BLaER1 (cell line): Measurements from ENCODE around the gene NKAPD1.
"Not testable (repeated sequence)": the region's sequence is repeated elsewhere in the genome, so short reads cannot be mapped to it uniquely, and the experiment has no call there.

Experiments used
- H3K27ac ChIP-seq: shearing (Covaris generic); formaldehyde crosslinking; 2 replicates; pipeline ENCODE4 v1.8.1; 2022
- H3K27me3 ChIP-seq: shearing (Covaris generic); formaldehyde crosslinking; 2 replicates; pipeline ENCODE4 v1.8.1; 2022
- H3K36me3 ChIP-seq: shearing (Covaris generic); formaldehyde crosslinking; 2 replicates; pipeline ENCODE4 v1.8.1; 2022
- H3K4me1 ChIP-seq: shearing (Covaris generic); formaldehyde crosslinking; 2 replicates; pipeline ENCODE4 v1.8.1; 2022
- H3K4me2 ChIP-seq: shearing (Covaris generic); formaldehyde crosslinking; 2 replicates; pipeline ENCODE4 v1.8.1; 2022
- H3K4me3 ChIP-seq: shearing (Covaris generic); formaldehyde crosslinking; 2 replicates; pipeline ENCODE4 v1.8.1; 2022
- H3K9ac ChIP-seq: shearing (Covaris generic); formaldehyde crosslinking; 2 replicates; pipeline ENCODE4 v1.8.1; 2022
- H3K9me3 ChIP-seq: shearing (Covaris generic); formaldehyde crosslinking; 2 replicates; pipeline ENCODE4 v1.8.1; 2022
- H4K20me1 ChIP-seq: shearing (Covaris generic); formaldehyde crosslinking; 2 replicates; pipeline ENCODE4 v1.8.1; 2022
- Cebpa-rat ChIP-seq: shearing (Covaris generic); IDR thresholded peaks from 2 replicates; pipeline ENCODE4 v1.8.1; 2022

NKAPD1 gene

GRCh38 chr11:112073941-112074811 lies at the start of gene NKAPD1, which contains the start of gene PIH1D2:
TSS of gene NKAPD1 (plus strand) at chr11:112074299. CDS start at chr11:112075575, 1,276 bp downstream.
TSS of gene PIH1D2 (minus strand) at chr11:112074017. CDS start at chr11:112073174, 843 bp downstream.
- Histone ChIP-seq H3K9ac (peak within 1 kb of the TSS; percentile 97), H3K9me3 (no peaks in the 10 kb centered on the region), H3K4me3 (peak within 1 kb of the TSS; percentile 98)

GRCh38 chr11:112024773-112025678 lies 49.1 kb upstream of the NKAPD1 start, which contains the start of gene DLAT:
TSS of gene DLAT (plus strand) at chr11:112025408. CDS start at chr11:112025473, 65 bp downstream.
- Histone ChIP-seq H3K4me3 (peak within 1 kb of the TSS; percentile 95), H3K27ac (peak within 1 kb of the TSS; percentile 89), H3K9me3 (no peaks in the 10 kb centered on the region), H3K9ac (peak within 1 kb of the TSS; percentile 94), H4K20me1 (no peaks in the 10 kb centered on the region), H3K4me2 (peak within 1 kb of the TSS; percentile 90), H3K27me3 (no peaks in the 10 kb centered on the region), H3K36me3 (peaks cover 23% of the 10 kb centered on the region), H3K4me1 (peaks cover 13% of the 10 kb centered on the region)
- TF ChIP-seq Cebpa-rat: no peak

More at GRCh38 chr11:112073941-112074811, at the start of gene NKAPD1, which contains the start of gene PIH1D2:
- no peaks in the 10 kb centered on the region for H4K20me1 ChIP-seq
- H3K27ac ChIP-seq: peak within 1 kb of the TSS; percentile 97
- peaks cover 37% of the 10 kb centered on the region for H3K36me3 ChIP-seq
- H3K27me3 ChIP-seq: no peaks in the 10 kb centered on the region
- peak within 1 kb of the TSS; percentile 80 for H3K4me2 ChIP-seq
- peaks cover 28% of the 10 kb centered on the region for H3K4me1 ChIP-seq
- TF ChIP-seq Cebpa-rat: no peak

- peaks cover 13% of the 10 kb centered on the region for H3K4me1 ChIP-seq
- H4K20me1 ChIP-seq: no peaks in the 10 kb centered on the region
- H3K27me3 ChIP-seq: no peaks in the 10 kb centered on the region
- peak overlapping the region; percentile 89 for H3K27ac ChIP-seq
- peak overlapping the region; percentile 94 for H3K9ac ChIP-seq
- peak overlapping the region; percentile 95 for H3K4me3 ChIP-seq
- H3K9me3 ChIP-seq: no peaks in the 10 kb centered on the region
- H3K36me3 ChIP-seq: peaks cover 29% of the 10 kb centered on the region
- peak overlapping the region; percentile 90 for H3K4me2 ChIP-seq
- TF ChIP-seq Cebpa-rat: no peak
Observed at GRCh38 chr11:112025707-112026106, 48.4 kb upstream of the NKAPD1 start.

GRCh38 chr11:112026784-112027410 lies 47.2 kb upstream of the NKAPD1 start:
- Histone ChIP-seq H3K36me3 (peaks cover 41% of the 10 kb centered on the region), H3K4me1 (peaks cover 13% of the 10 kb centered on the region)
- not testable (repeated sequence) for H3K27ac ChIP-seq, H4K20me1 ChIP-seq, H3K9ac ChIP-seq, H3K4me3 ChIP-seq, H3K4me2 ChIP-seq, H3K27me3 ChIP-seq, H3K9me3 ChIP-seq

- TF ChIP-seq Cebpa-rat: no peak
- Histone ChIP-seq H3K9ac (no peak overlapping the region), H4K20me1 (no peaks in the 10 kb centered on the region), H3K4me2 (no peak overlapping the region), H3K27ac (no peak overlapping the region), H3K36me3 (peaks cover 65% of the 10 kb centered on the region), H3K9me3 (no peaks in the 10 kb centered on the region), H3K4me3 (no peak overlapping the region), H3K4me1 (peaks cover under 1% of the 10 kb centered on the region; the same call in 1 of the 2 replicates), H3K27me3 (no peaks in the 10 kb centered on the region)
Observed at GRCh38 chr11:112029460-112029859, 44.6 kb upstream of the NKAPD1 start.

GRCh38 chr11:112033902-112034301 lies 40.2 kb upstream of the NKAPD1 start:
- no peaks in the 10 kb centered on the region for H4K20me1 ChIP-seq
- TF ChIP-seq Cebpa-rat: no peak
- H3K4me2 ChIP-seq: no peak overlapping the region
- H3K4me3 ChIP-seq: no peak overlapping the region
- no peak overlapping the region for H3K27ac ChIP-seq
- no peaks in the 10 kb centered on the region for H3K4me1 ChIP-seq
- H3K36me3 ChIP-seq: peaks cover 95% of the 10 kb centered on the region
- no peaks in the 10 kb centered on the region for H3K27me3 ChIP-seq
- H3K9ac ChIP-seq: no peak overlapping the region
- H3K9me3 ChIP-seq: no peaks in the 10 kb centered on the region

GRCh38 chr11:112037527-112037926 lies 36.6 kb upstream of the NKAPD1 start:
- no peaks in the 10 kb centered on the region for H3K4me1 ChIP-seq
- H3K27me3 ChIP-seq: no peaks in the 10 kb centered on the region
- no peak overlapping the region for H3K27ac ChIP-seq
- no peak for TF ChIP-seq Cebpa-rat
- no peaks in the 10 kb centered on the region; the same call in 1 of the 2 replicates for H4K20me1 ChIP-seq
- no peaks in the 10 kb centered on the region for H3K9me3 ChIP-seq
- no peak overlapping the region for H3K4me2 ChIP-seq
- H3K4me3 ChIP-seq: no peak overlapping the region
- H3K9ac ChIP-seq: no peak overlapping the region
- peaks cover 97% of the 10 kb centered on the region for H3K36me3 ChIP-seq

- no peaks in the 10 kb centered on the region for H3K27me3 ChIP-seq
- H3K36me3 ChIP-seq: peaks cover 97% of the 10 kb centered on the region
- no peak overlapping the region for H3K4me2 ChIP-seq
- H3K4me3 ChIP-seq: no peak overlapping the region
- H3K9me3 ChIP-seq: peaks cover 3% of the 10 kb centered on the region; the same call in 1 of the 2 replicates
- H4K20me1 ChIP-seq: no peaks in the 10 kb centered on the region; the same call in 1 of the 2 replicates
- no peaks in the 10 kb centered on the region for H3K4me1 ChIP-seq
- no peak overlapping the region for H3K27ac ChIP-seq
- no peak for TF ChIP-seq Cebpa-rat
- H3K9ac ChIP-seq: no peak overlapping the region
Observed at GRCh38 chr11:112042161-112042960, 31.7 kb upstream of the NKAPD1 start.
